Loucy (cell line): ENCODE measurements around the gene TENM3.

ENCODE experiments used
- H2AFZ ChIP-seq: fragments of 200-600 bp; sonication (generic); 2 replicates; pipeline ENCODE4 v1.6.0; 2016; ENCODE audit warnings: antibody characterized with exemption, mild to moderate bottlenecking, low read length, moderate library complexity
- H3F3A ChIP-seq: fragments of 200-600 bp; 2 replicates; pipeline ENCODE4 v1.6.0; 2016; ENCODE audit warnings: antibody characterized with exemption, low read depth, mild to moderate bottlenecking
- H3K27me3 ChIP-seq: fragments of 200-600 bp; sonication (generic); 2 replicates; pipeline ENCODE4 v1.6.1; 2014; ENCODE audit warnings: low read length, mild to moderate bottlenecking; ENCODE audit not compliant: insufficient read depth, poor library complexity, severe bottlenecking
- H3K36me3 ChIP-seq: fragments of 200-600 bp; sonication (generic); 2 replicates; pipeline ENCODE4 v1.6.1; 2016; ENCODE audit warnings: low read length; ENCODE audit not compliant: insufficient read depth
- H3K4me1 ChIP-seq: fragments of 200-600 bp; sonication (generic); 2 replicates; pipeline ENCODE4 v1.5.1; 2014; ENCODE audit warnings: low read length, mild to moderate bottlenecking; ENCODE audit not compliant: insufficient read depth, poor library complexity, severe bottlenecking
- H3K4me2 ChIP-seq: fragments of 200-600 bp; sonication (generic); 2 replicates; pipeline ENCODE4 v1.6.0; 2014; ENCODE audit warnings: antibody characterized with exemption, low read length, low read depth, mild to moderate bottlenecking; ENCODE audit not compliant: poor library complexity, severe bottlenecking
- H3K4me3 ChIP-seq: fragments of 200-600 bp; sonication (generic); 2 replicates; pipeline ENCODE4 v1.5.1; 2014; ENCODE audit warnings: low read length, mild to moderate bottlenecking, mixed read lengths; ENCODE audit not compliant: poor library complexity, severe bottlenecking
- H3K79me2 ChIP-seq: fragments of 200-600 bp; sonication (generic); 2 replicates; pipeline ENCODE4 v1.6.1; 2014; ENCODE audit warnings: low read length; ENCODE audit not compliant: insufficient read depth
- H3K9ac ChIP-seq: fragments of 200-600 bp; sonication (generic); 2 replicates; pipeline ENCODE4 v1.6.0; 2014; ENCODE audit warnings: mild to moderate bottlenecking, low read depth, low read length, moderate library complexity; ENCODE audit not compliant: poor library complexity, severe bottlenecking
- H3K9me2 ChIP-seq: fragments of 200-600 bp; sonication (generic); replicated peaks from 2 replicates; pipeline ENCODE4 v1.6.1; 2016; ENCODE audit warnings: low read depth, low read length, mixed read lengths
- H3K9me3 ChIP-seq: fragments of 200-600 bp; sonication (generic); 2 replicates; pipeline ENCODE4 v1.6.1; 2014; ENCODE audit warnings: mild to moderate bottlenecking, antibody characterized with exemption, low read length, low read depth; ENCODE audit not compliant: insufficient read depth
- H4K20me1 ChIP-seq: fragments of 200-600 bp; sonication (generic); 2 replicates; pipeline ENCODE4 v1.6.0; 2014; ENCODE audit warnings: antibody characterized with exemption, low read length, mild to moderate bottlenecking; ENCODE audit not compliant: insufficient read depth, poor library complexity, severe bottlenecking
- CTCF ChIP-seq: fragments of 200-600 bp; sonication (generic); conservative IDR thresholded peaks from 2 replicates; pipeline ENCODE4 v1.5.1; 2014; ENCODE audit warnings: mild to moderate bottlenecking, antibody characterized with exemption, low read length
- EZH2phosphoT487 ChIP-seq: fragments of 200-600 bp; IDR thresholded peaks from 2 replicates; pipeline ENCODE4 v1.6.1; 2018; ENCODE audit warnings: antibody characterized with exemption, mild to moderate bottlenecking, moderate library complexity, borderline replicate concordance

Gene TENM3

GRCh38 chr4:182443070-182443469 is 199.9 kb downstream of the TENM3 start:
- no peaks in the 10 kb centered on the region for H3K27me3 ChIP-seq
- no peak overlapping the region for H3K4me3 ChIP-seq
- no peak overlapping the region for H2AFZ ChIP-seq
- H3K9ac ChIP-seq = no peak overlapping the region
- no peaks in the 10 kb centered on the region for H3K36me3 ChIP-seq
- no peaks in the 10 kb centered on the region for H3K9me3 ChIP-seq
- no peak overlapping the region for H3K4me2 ChIP-seq
- no peak for TF ChIP-seq CTCF
- no peak for TF ChIP-seq EZH2phosphoT487
- no peaks in the 10 kb centered on the region for H3K4me1 ChIP-seq
- no peaks in the 10 kb centered on the region for H4K20me1 ChIP-seq
- no peaks in the 10 kb centered on the region for H3K9me2 ChIP-seq
- no peaks in the 10 kb centered on the region for H3K79me2 ChIP-seq
- H3F3A ChIP-seq = no peaks in the 10 kb centered on the region

- Histone ChIP-seq H4K20me1 (no peaks in the 10 kb centered on the region), H3K9ac (no peak overlapping the region), H2AFZ (no peak overlapping the region), H3K9me3 (no peaks in the 10 kb centered on the region), H3K9me2 (no peaks in the 10 kb centered on the region), H3K79me2 (no peaks in the 10 kb centered on the region), H3K27me3 (no peaks in the 10 kb centered on the region), H3K4me2 (no peak overlapping the region), H3F3A (no peaks in the 10 kb centered on the region), H3K36me3 (no peaks in the 10 kb centered on the region), H3K4me3 (no peak overlapping the region), H3K4me1 (no peaks in the 10 kb centered on the region)
- TF ChIP-seq CTCF (no peak), EZH2phosphoT487 (no peak)
These were observed 204.6 kb downstream of the TENM3 start for GRCh38 chr4:182447767-182448280.

GRCh38 chr4:182448281-182449151 is 205.3 kb downstream of the TENM3 start:
- Histone ChIP-seq H3K4me2 (no peak overlapping the region), H3K36me3 (no peaks in the 10 kb centered on the region), H3F3A (no peaks in the 10 kb centered on the region), H3K9me3 (no peaks in the 10 kb centered on the region), H3K27me3 (no peaks in the 10 kb centered on the region), H2AFZ (no peak overlapping the region), H3K9me2 (no peaks in the 10 kb centered on the region), H3K9ac (no peak overlapping the region), H3K4me3 (no peak overlapping the region), H3K4me1 (no peaks in the 10 kb centered on the region), H3K79me2 (no peaks in the 10 kb centered on the region), H4K20me1 (no peaks in the 10 kb centered on the region)
- no peak for TF ChIP-seq CTCF
- no peak for TF ChIP-seq EZH2phosphoT487
